CD4-positive, alpha-beta T cell treated with Interleukin-10 for 1 hour (primary cell): ENCODE measurements around the gene CDKN2B.
"Not testable (repeated sequence)": the region's sequence is repeated elsewhere in the genome, so short reads cannot be mapped to it uniquely, and the experiment has no call there.

Source experiments
- DNase-seq: peaks from one replicate; pipeline ENCODE4 v3.0.0-alpha.2; 2020

CDKN2B gene, protein sequence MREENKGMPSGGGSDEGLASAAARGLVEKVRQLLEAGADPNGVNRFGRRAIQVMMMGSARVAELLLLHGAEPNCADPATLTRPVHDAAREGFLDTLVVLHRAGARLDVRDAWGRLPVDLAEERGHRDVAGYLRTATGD

DNA sequence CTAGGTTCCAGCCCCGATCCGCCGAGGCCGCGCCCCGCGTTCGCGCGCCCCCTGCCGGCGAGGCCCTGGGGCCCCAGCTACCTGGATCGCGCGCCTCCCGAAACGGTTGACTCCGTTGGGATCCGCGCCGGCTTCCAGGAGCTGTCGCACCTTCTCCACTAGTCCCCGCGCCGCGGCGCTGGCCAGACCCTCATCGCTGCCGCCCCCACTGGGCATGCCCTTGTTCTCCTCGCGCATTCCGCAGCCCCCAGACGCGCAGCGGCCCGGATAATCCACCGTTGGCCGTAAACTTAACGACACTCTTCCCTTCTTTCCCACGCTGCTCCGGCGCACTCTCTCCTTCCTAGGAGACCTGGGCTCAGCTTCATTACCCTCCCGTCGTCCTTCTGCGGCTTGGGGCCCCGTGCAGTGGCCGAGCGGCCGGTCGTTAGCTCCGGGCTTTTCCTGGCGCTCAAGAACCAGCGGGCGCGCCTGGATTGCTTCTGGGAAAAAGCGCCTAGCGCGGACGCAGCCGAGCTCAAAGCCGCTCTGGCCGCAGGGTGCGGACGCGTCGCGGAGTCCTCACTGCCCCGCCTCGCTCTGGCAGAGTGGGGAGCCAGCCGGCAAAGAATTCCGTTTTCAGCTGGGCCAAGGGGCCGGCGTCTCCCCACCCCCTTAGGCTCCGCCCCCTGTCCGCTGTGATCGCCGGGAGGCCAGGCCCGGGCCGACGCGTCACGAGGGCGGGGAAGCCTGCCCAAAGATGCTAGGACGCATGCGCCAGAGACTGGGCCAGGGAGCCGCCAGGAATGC is at the start of gene CDKN2B:
Gene CDKN2B (minus strand): TSS at position 589 of the 789 bp plus-strand sequence. CDS start 352 bp downstream, at position 237.
- peak; percentile 82 for DNase-seq

DNA sequence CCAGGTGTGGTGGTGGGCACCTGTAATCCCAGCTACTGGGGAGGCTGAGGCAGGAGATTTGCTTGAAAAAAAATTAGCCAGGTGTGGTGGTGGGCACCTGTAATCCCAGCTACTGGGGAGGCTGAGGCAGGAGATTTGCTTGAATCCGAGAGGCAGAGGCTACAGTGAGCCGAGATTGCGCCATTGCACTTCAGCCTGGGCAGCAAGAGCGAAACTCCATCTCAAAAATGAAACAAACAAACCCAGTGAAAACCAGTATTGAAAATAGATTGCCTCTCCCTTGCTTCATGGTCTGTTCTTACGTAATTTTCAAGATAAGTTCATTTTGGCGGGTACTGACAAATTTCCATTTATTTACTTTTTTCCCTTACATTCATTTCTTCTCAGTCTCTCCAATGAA is 48.9 kb upstream of the CDKN2B start:
- not testable (repeated sequence) for DNase-seq

DNA sequence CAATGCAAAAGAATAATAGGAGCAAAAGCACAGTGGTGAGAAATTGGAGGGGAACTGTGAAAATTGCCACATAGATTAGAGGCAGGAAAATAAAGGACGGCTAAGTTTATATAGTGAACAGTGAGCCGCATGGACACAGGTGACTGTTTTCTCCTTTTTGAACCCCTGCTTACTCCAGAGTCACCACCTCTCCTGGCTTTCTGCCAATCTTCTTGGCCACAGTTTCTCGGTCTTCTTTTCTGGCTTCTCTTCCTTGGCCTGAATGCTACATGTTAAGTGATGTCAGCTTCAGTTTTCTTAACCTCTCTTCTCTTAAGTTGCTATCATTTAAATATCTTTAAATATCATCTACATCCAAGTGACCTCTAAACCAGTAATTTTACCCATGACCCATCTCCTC is 47.3 kb upstream of the CDKN2B start:
- DNase-seq, result no peak

DNA sequence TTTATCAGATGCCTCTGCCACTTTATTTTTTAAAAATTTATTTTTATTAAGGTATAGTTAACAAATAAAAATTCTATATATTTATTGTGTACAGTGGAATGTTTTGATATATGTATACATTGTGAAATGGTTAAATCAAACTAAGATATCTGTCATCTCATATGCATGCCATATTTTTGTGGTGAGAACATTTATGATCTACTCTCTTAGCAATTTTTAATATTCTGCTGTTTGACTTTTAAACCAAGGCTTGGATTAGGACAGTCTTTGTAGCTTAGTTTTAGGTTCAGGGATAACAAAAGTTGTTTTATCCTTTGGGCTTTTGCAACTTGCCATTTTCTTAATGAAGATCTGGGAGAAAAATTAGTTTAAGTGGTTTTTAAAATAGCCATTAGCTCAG is 46.0 kb upstream of the CDKN2B start:
- no peak for DNase-seq

DNA sequence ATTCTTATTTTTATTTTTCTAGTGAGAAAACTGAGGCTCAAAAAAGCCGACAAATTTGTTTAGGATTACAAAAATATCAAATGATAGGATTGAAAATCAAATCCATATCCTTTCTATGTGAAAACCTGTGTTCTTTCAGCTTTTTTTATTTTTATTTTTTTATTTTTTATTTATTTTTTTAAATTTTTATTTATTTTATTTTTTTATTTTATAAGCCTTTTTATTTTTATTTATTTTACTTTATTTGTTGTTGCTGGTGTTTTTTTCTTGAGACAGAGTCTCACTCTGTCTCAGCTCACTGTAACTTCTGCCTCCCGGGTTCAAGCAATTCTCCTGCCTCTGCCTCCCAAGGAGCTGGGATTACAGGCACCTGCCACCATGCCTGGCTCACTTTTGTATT is 45.4 kb upstream of the CDKN2B start:
- no peak for DNase-seq

DNA sequence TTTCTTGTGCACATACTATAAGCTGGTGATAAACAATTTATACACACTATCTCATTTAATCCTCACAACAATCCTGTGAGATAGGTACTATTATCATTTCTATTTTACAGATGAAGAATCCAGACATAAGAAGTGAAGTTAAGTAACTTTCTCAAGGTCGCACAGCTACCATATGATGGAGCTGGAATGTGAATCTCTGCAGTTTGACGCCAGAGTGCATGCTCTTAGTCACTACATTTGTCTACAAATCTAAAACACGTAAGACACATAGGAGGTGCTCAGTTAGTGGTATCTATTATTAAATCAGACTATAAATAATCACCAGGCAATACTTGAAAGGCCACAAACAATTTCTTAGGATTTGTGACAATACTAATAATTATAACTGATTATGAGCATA is 45.0 kb upstream of the CDKN2B start:
- DNase-seq, result no peak

DNA sequence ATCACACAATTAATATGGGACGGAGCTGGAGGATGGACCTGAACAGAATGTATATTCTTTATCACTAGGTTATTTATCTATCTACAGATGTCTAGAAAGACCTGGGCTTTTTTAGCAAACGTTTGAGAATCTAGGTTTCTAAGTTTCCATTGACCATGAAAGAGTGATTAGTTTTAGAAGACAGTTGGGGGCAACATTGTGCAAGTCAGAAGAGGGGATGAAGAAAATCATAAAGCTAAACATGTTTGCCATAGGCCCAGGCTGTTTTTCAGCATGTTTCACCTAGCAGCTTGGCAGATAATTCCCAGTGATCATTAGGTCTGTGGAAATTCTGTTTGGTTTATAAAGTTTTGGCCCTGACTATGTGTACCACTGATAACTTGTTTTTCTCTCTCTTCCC is 44.1 kb upstream of the CDKN2B start:
- DNase-seq, result no peak

DNA sequence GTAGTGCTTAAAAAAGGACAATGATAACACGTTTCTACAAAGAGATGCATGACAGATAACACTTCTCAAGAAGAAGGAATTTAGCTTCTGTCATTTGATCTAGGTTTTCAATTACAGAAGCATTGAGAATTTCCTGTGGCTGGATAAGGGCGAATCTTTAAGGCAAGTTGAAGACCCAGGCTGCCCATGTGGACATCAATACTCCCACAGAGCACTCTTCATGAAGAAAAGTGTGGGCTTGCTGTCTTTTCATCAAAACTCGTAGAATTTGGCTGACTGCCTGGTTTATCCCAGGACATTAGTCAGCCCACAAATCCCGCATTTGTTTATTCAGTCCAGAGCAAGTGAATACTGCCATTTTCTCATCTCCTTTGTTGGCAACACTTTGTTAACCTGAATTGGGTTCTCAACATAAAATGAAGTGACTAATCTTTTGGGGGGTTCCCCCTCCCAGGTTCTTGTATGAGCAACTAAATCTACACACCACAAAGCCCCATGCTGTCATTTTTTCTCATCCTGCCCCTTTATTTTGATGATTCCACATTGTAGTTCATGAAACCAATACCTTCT is 43.4 kb upstream of the CDKN2B start:
- peak; percentile 30 for DNase-seq

DNA sequence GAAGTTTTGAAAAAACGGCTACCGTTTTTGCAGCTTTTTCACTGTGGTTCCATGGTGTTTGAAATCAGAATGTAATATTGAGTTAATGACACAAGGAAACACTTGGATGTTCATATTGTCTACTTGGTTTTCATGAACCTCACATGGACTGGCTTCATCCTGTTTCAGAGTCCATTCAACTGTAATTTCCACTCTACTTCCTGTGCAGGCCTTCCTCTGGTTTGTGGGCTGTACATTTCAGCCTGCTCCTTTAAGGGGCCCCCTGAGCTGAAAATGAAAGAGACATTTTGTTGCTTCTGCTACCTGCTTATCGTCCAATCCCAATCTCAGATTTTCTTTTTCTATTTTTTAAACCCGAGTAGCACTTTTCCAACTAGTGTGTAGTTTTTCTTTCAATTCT is 41.8 kb upstream of the CDKN2B start:
- peak; percentile 40 for DNase-seq

DNA sequence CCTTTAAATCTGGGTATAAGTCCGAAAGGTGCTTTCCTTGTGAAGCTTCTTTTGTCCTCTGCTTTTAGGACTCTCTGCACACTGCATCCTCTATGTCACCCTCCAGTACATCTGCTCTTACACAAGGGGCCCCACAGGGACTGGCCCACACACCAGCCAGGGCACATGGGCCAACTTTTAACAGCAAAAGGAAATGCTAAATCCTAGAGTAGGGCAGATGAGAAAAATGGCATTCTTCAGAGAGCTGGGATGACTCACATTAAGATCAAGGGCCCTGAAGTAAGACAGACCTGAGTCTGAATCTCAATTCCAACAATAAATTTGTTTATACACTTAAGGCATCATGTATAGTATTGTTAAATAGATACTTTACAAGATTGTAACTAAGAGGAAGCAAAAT is 40.3 kb upstream of the CDKN2B start:
- DNase-seq, result no peak

DNA sequence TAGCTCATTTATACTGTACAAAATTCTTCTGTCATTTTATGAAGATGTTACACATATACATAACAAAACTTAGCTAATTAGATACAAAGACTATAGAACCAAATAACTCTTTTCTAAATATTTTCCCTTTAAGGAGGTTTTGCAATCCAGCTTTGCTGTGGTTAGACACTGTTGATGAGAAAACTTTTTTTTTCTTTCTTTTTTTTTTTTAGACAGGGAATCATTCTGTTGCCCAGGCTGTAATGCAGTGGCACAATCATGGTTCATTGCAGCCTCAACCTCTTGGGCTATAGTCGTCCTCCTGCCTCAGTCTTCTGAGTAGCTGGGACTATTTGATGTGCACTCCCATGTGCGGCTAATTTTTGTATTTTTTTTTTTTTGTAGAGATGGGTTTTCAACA is 38.5 kb upstream of the CDKN2B start:
- DNase-seq, result no peak

DNA sequence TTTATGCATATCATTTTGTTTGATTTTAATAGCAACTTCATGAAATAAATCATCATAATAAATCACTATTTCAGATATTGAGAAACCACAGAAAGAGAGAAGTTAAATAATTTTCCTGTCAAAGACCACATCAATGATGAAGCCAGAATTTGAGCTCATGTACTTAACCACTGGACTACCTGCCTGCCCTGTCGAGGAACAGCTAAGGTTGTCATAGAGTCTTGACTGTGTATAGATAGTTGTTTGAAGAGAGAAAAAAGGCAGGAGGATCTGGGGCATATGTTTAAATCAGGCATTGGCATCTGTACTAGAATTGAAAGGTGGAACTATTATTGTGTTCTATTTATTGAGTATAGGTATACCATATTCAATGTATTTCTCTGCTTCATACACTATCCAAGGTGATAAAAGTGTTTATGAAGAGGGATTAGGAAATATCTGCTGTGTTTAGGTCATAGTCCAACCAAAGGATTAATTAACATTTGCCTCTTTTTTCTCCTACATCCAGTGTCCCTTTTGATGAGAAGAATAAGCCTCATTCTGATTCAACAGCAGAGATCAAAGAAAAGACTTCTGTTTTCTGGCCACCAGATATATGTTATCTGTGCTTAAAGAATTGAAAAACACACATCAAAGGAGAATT is 37.3 kb upstream of the CDKN2B start:
- no peak for DNase-seq

DNA sequence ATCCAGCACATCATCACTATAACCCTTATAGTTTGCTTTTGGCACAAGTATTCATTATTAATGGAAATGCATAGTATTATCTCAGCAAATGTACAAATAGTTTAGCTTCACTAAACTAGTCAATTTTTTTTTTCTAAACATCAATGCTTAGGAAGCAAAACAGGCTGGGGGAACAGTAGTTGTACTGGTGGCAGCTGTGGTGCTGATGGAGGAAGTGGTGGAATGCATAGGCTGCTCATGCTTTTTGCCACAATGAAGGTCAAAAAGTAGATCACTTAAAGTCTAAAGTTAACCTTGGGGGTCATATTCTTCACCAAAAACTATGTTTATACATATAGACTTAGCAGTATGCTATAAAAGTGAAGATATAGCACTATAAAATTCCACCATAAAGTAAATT is 36.3 kb upstream of the CDKN2B start:
- no peak for DNase-seq

DNA sequence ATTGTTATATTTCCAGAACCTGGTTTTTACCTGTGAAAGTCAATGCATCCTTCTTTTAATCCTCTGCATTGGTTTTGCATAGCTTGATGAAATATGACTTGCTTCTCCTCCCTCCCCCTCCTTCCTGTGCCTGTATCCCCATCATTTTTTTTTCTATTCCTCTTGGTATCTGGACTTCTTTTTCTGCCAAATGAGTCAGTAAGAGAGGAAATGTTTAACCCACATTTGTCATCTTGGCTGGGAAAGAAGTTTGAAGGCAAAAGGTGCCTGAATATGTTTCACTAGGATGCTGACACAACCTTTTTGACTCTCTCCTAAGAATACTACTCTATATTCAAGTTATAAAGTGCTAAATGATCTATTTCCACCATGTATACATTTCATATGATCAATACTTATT is 35.5 kb upstream of the CDKN2B start:
- no peak for DNase-seq

DNA sequence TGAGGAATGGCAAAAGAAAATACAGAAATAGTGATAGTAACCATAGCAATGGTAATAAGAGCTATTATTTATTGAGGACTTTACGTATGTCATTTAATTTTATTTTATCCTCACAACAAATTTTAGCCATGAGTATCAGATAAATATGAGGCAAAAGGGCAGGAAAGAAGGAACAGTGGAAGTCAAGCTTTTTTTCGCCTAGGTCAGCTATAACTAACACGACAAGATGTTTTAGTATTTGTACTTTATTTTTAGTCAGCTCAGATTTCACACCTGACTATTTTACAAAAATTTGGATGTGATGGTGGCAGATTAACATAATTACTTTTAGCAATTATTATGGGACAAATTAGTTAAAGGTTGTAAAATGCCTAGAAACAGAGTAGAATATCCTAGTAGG is 34.8 kb upstream of the CDKN2B start:
- no peak for DNase-seq

DNA sequence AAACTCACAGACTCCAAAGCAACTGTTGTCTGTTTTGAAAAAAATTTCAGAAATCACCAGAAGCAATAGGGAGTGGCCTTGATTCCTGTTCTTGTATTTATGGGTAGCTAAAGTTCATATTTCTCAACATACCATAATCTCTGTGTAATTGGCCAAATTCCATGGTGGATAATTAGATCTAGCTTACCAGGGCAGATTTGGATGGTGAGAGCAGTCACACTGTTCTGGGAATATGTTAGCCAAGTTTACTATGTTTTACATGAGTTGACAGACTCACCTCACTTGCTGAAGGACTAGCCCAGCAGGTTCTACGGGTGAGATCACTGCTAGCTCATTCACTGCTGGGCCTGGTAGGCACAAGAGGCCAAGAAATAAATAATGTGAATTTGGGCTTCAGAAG is 32.7 kb upstream of the CDKN2B start:
- no peak for DNase-seq

DNA sequence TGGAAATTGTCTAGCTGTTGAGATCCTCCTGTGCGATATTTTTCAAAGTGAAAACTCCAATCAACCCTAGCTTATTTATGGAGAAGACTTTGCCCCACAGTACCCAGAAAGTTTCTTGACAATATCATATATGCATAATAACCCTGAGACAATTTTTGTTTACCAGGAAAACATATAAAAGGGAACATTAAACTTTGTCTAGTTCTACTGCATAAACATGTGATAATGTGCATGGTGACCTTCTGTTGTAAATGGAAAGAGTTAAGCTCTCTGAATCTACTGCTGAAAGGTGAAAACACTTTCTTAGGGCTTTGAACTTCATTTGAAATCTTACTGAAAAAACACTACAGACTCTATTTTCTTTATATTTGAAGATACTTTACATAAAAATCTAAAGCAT is 32.2 kb upstream of the CDKN2B start:
- no peak for DNase-seq

DNA sequence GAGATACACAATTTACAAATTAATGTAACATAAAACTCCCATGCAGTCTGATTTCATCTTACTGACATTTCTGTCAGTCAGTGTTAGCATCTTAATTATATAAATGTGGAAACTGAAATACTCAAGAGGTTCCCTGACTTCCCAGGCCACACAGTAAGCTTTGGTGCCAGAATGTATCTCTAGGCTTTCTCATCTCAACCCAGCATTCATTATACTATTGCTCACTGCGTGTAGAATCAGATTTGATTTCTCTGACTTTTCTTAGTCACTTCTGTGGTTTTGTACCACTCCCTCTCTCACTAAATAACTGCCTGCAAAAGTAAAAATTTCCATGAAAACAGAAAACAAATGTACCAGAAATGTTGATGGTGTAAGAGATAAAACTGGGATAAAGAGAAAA is 31.7 kb upstream of the CDKN2B start:
- no peak for DNase-seq

DNA sequence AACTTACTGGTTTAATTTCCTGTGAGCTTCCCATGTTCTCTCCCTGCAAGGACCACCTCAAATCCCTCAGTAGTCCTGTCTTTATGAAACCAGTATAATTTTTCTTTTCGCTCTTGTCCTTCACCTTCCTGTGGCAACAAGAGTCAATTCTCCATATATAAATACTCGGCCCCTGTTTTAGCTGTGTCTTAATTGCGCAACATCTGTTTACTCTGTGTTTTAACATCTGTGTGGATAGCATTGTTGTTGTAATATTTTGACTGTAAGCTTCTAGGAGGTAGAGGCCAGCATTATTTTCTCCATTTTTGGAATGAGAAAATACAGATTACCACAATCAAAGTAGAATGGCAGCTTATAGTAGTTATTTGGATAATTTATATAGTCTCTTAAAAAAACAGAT is 30.2 kb upstream of the CDKN2B start:
- DNase-seq, result no peak

DNA sequence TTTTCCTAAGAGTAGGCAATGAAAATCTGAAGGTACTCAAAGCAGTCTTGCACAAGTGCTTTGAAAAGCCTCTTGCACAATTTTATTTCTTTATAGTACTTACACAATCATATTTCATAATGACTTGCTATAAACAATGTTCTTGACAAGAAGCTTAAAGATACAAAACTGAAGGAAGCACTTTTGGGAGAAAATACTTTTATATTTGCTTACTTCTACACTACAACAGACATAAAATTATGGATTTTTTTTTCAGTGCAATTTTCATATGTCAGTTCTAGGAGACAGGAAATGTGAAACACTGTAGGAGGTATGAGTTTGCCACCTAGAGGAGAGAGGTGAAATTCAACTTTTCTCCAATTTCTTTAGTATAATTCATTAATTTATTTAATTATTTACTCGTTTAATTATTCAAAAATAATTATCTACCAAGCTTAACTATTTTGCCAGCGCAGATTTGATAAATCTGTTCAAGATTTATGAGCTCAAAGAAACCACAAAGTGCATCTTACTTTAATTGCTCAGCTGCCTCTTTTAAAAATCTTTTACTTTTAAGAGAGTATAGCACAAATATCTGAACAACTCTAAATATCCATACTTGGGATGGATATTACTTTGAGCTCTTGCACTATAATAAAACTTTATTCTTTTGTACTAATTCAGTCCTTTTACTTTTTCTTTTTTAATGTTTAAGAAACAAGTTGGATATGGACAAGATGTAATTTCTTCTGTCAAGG is 29.0 kb upstream of the CDKN2B start:
- DNase-seq, result peak; percentile 44

DNA sequence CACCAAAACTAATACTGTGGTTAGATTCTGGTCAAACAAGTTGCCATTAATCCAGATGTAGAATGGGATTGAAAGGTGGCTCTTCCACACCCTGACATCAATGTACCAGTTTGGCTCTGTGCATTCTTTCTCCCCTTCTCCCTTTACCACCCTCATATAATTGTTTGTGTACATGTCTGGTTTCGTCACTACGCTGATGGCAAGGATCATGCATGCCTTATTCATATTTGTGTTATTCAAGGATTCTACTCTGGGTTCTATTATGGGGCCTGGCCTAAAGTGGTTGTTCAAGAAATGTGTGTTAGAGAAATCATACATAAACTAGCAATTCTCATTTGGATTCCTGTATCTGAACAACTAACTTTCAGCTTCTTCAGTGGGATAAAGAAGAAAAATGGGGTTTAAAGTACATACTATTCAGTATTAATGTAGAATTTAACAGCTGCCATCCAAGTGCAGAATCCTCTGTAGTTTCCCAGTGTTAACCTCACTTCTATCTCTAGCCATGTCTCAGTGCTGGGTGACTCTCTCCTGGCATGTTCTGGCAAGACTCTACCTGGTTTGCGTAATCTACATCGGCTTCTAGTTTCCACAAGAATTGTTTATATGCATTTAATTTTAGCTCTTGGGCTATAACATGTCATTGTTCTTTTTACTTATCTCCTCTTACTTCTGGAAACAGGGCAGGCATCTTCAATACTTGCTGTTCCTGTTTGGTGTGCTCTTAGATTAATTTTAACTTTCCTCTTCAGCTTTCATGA is 27.9 kb upstream of the CDKN2B start:
- DNase-seq, result no peak

DNA sequence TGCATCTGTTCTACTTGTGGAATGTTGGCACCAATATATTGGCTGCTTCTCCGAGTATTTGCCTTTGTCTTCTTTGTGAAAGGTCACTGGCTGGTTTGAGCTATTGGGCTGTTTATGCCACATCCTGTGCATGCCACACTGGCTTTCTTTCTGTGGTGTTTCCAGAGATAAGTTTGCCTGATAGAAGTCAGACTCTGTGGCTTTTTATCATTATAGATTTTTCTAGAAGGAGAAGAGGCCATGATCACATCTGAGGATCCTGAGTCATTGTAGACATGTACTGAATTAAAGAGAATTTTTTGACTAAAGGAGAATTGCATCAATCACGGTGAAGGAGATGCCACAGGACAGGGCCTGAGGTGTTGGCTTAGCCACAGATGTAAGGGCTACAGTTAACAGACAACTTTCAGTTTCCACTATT is 26.5 kb upstream of the CDKN2B start:
- DNase-seq, result no peak
